SU-DHL-6 (cell line): ENCODE results near the gene MANEA.

Experiments used
- H2AFZ ChIP-seq: fragments of 200-600 bp; sonication (generic); 2 replicates; pipeline ENCODE4 v1.6.1; 2014; ENCODE audit warnings: low read depth, mild to moderate bottlenecking, moderate library complexity, mixed read lengths, antibody characterized with exemption, low read length; ENCODE audit not compliant: severe bottlenecking
- H3F3A ChIP-seq: fragments of 200-600 bp; shearing (Covaris generic); 2 replicates; pipeline ENCODE4 v1.6.0; 2016; ENCODE audit warnings: antibody characterized with exemption, mild to moderate bottlenecking; ENCODE audit not compliant: insufficient read depth
- H3K27ac ChIP-seq: fragments of 200-600 bp; sonication (generic); 2 replicates; pipeline ENCODE4 v1.5.1; 2016; ENCODE audit warnings: low read depth, mild to moderate bottlenecking, low read length, moderate library complexity, mixed read lengths
- H3K27me3 ChIP-seq: fragments of 200-600 bp; sonication (generic), shearing (Covaris generic); 2 replicates; pipeline ENCODE4 v1.6.0; 2014; ENCODE audit warnings: mild to moderate bottlenecking, low read length
- H3K36me3 ChIP-seq: fragments of 200-600 bp; sonication (generic); 2 replicates; pipeline ENCODE4 v1.6.1; 2014; ENCODE audit warnings: mild to moderate bottlenecking, low read length, mixed read lengths
- H3K4me2 ChIP-seq: fragments of 300-600, 200-600 bp; shearing (Covaris generic), sonication (generic); 2 replicates; pipeline ENCODE4 v1.6.0; 2014; ENCODE audit warnings: low read length, low read depth, mild to moderate bottlenecking; ENCODE audit not compliant: poor library complexity, severe bottlenecking
- H3K4me3 ChIP-seq: fragments of 200-600 bp; sonication (generic); 2 replicates; pipeline ENCODE4 v1.5.1; 2014; ENCODE audit warnings: antibody characterized with exemption, low read length, mild to moderate bottlenecking, mixed read lengths; ENCODE audit not compliant: insufficient read depth, poor library complexity, severe bottlenecking
- H3K79me2 ChIP-seq: fragments of 200-600 bp; sonication (generic); 2 replicates; pipeline ENCODE4 v1.6.1; 2014; ENCODE audit warnings: mild to moderate bottlenecking, low read length, moderate library complexity; ENCODE audit not compliant: insufficient read depth
- H3K9ac ChIP-seq: fragments of 200-600 bp; sonication (generic); 2 replicates; pipeline ENCODE4 v1.7.0; 2014; ENCODE audit warnings: mild to moderate bottlenecking, low read length
- H3K9me2 ChIP-seq: fragments of 200-600 bp; sonication (generic); replicated peaks from 2 replicates; pipeline ENCODE4 v1.6.1; 2014; ENCODE audit warnings: low read length; ENCODE audit not compliant: insufficient read depth
- H3K9me3 ChIP-seq: fragments of 200-600 bp; sonication (generic); 2 replicates; pipeline ENCODE4 v1.6.1; 2014; ENCODE audit warnings: low read length, mixed read lengths; ENCODE audit not compliant: insufficient read depth
- H4K20me1 ChIP-seq: fragments of 200-600 bp; sonication (generic); 2 replicates; pipeline ENCODE4 v1.6.1; 2014; ENCODE audit warnings: low read depth, mild to moderate bottlenecking, antibody characterized with exemption, low read length, moderate library complexity, mixed read lengths
- EZH2phosphoT487 ChIP-seq: fragments of 200-600 bp; sonication (generic), shearing (Covaris generic); conservative IDR thresholded peaks from 2 replicates; pipeline ENCODE4 v1.6.1; 2018; ENCODE audit warnings: mild to moderate bottlenecking, antibody characterized with exemption, low read length, moderate library complexity, mixed read lengths
- TF ChIP-seq, protein P1 (sequence below): fragments of 200-600 bp; sonication (generic); IDR thresholded peaks from one replicate; pipeline ENCODE4 v1.5.1; 2017; ENCODE audit warnings: antibody characterized with exemption, mild to moderate bottlenecking, low read length, moderate library complexity; ENCODE audit not compliant: insufficient read depth, poor library complexity, severe bottlenecking

MANEA gene

DNA sequence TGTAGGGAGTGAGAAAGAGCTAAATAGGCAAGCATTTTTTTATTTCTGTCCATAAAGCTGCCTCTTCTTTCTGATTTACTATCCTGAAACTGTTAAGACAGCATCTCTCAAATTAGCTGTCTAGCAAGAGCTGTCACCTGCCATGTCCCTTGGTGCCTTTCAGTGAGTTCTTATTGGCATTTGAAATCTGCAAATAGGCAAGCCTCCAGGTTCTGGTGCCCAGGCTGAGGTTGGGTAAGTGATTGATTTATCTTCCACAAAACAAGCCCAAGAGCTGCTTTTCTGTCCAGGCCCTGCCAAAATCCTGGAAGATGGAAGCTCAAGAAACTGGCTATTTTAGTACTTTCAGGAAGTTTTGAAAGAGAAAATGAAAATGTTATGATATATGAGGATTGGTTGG lies 22.4 kb downstream of the MANEA start:
- Histone ChIP-seq H4K20me1 (no peaks in the 10 kb centered on the region), H2AFZ (no peak overlapping the region), H3K27ac (no peak overlapping the region), H3K27me3 (no peaks in the 10 kb centered on the region), H3K4me3 (no peak overlapping the region), H3F3A (peaks cover 3% of the 10 kb centered on the region; the same call in 1 of the 2 replicates), H3K4me2 (no peak overlapping the region), H3K9ac (no peak overlapping the region), H3K79me2 (peaks cover 12% of the 10 kb centered on the region; the same call in 1 of the 2 replicates), H3K9me2 (no peaks in the 10 kb centered on the region), H3K36me3 (peaks cover 4% of the 10 kb centered on the region; the same call in 1 of the 2 replicates), H3K9me3 (no peaks in the 10 kb centered on the region)
- no peak for TF ChIP-seq EZH2phosphoT487
- TF ChIP-seq, protein P1, sequence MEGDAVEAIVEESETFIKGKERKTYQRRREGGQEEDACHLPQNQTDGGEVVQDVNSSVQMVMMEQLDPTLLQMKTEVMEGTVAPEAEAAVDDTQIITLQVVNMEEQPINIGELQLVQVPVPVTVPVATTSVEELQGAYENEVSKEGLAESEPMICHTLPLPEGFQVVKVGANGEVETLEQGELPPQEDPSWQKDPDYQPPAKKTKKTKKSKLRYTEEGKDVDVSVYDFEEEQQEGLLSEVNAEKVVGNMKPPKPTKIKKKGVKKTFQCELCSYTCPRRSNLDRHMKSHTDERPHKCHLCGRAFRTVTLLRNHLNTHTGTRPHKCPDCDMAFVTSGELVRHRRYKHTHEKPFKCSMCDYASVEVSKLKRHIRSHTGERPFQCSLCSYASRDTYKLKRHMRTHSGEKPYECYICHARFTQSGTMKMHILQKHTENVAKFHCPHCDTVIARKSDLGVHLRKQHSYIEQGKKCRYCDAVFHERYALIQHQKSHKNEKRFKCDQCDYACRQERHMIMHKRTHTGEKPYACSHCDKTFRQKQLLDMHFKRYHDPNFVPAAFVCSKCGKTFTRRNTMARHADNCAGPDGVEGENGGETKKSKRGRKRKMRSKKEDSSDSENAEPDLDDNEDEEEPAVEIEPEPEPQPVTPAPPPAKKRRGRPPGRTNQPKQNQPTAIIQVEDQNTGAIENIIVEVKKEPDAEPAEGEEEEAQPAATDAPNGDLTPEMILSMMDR = no peak

DNA sequence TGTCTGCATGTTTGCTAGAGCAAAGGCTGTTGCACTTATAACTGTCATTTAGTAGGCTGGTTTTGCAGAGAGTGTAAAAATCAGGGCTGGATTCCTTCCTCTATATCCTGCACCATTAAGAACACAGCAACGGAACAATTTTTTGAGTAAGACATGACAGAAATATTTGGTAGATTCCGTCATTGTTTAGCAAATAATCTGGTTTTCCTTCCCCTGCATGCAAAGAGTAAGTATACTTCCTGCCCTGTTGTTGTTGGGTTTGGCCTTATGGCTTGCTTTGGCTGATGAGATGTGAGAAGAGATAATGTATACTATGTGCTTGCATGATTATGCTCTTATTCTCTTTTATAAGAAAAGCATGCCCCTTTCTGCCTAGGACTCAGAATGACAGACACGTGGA lies 23.8 kb downstream of the MANEA start:
- no peak overlapping the region for H3K4me3 ChIP-seq
- no peaks in the 10 kb centered on the region for H3K9me2 ChIP-seq
- no peak overlapping the region for H3K9ac ChIP-seq
- H3K36me3 ChIP-seq = peaks cover 12% of the 10 kb centered on the region; the same call in 1 of the 2 replicates
- H3K27me3 ChIP-seq = no peaks in the 10 kb centered on the region
- no peaks in the 10 kb centered on the region for H4K20me1 ChIP-seq
- H3K4me2 ChIP-seq = no peak overlapping the region
- no peak overlapping the region for H3K27ac ChIP-seq
- no peaks in the 10 kb centered on the region for H3K9me3 ChIP-seq
- H3K79me2 ChIP-seq = no peaks in the 10 kb centered on the region
- TF ChIP-seq, protein P1 = no peak
- no peak for TF ChIP-seq EZH2phosphoT487
- H2AFZ ChIP-seq = no peak overlapping the region
- peaks cover 3% of the 10 kb centered on the region; the same call in 1 of the 2 replicates for H3F3A ChIP-seq

DNA sequence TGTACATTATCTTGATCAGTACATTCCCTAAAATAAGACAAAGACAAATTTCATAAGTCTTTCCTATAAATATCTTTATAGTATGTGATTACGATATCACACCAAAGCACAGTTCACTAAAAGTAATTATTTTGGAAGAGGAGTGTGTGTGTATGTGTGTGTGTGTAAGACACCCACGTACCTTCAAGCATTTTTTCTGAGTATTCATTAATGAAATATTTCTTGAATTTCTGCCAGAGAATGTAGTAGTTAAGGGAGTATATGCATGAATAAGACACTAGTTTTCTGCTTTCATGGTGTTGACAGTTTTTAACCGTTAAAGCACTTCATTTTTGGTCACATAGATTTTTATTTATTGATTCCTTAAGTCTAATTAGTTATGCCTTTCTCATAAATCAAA lies 36.8 kb downstream of the MANEA start:
- no peaks in the 10 kb centered on the region for H3K9me2 ChIP-seq
- no peaks in the 10 kb centered on the region for H4K20me1 ChIP-seq
- no peaks in the 10 kb centered on the region for H3K36me3 ChIP-seq
- no peak overlapping the region for H3K9ac ChIP-seq
- no peaks in the 10 kb centered on the region for H3K9me3 ChIP-seq
- no peaks in the 10 kb centered on the region for H3K79me2 ChIP-seq
- no peak overlapping the region for H3K27ac ChIP-seq
- H3K27me3 ChIP-seq = no peaks in the 10 kb centered on the region
- TF ChIP-seq, protein P1 = no peak
- no peak for TF ChIP-seq EZH2phosphoT487
- H3K4me3 ChIP-seq = no peak overlapping the region
- no peak overlapping the region for H3K4me2 ChIP-seq
- no peak overlapping the region for H2AFZ ChIP-seq
- no peaks in the 10 kb centered on the region for H3F3A ChIP-seq

DNA sequence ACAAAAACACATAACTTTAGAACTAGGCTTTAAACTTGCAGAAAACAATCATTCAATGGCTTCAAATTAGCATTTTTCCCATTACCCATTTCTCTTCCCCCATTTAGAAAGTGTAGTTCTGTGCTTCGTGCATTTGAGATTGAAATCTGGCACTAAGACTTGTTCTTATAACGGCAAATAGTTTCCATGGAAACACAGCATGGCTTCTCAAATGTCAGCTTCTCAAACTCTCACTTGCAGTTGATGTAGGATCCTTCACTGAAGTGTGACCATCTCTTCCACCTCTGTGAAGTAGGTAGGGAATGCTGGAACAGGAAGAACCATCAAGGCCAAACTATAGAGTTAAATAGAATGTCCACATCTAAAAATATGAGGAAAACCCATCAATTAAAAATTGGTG lies 52.2 kb downstream of the MANEA start:
- TF ChIP-seq EZH2phosphoT487 = no peak
- TF ChIP-seq, protein P1 = no peak
- no peak overlapping the region for H3K9ac ChIP-seq

More for the DNA sequence above, 52.2 kb downstream of the MANEA start:
- H3K4me3 ChIP-seq = no peak overlapping the region
- no peaks in the 10 kb centered on the region for H3F3A ChIP-seq
- H2AFZ ChIP-seq = no peak overlapping the region
- no peak overlapping the region for H3K27ac ChIP-seq
- no peaks in the 10 kb centered on the region for H3K79me2 ChIP-seq
- H3K36me3 ChIP-seq = no peaks in the 10 kb centered on the region
- H4K20me1 ChIP-seq = no peaks in the 10 kb centered on the region
- H3K9me3 ChIP-seq = peaks cover 3% of the 10 kb centered on the region; the same call in 1 of the 2 replicates
- H3K4me2 ChIP-seq = no peak overlapping the region
- H3K27me3 ChIP-seq = no peaks in the 10 kb centered on the region
- no peaks in the 10 kb centered on the region for H3K9me2 ChIP-seq
